Measurements from ENCODE around the gene XPOT. TPM values are rescaled to one million over a fixed set of nuclear protein-coding genes. Genes with fewer than 3 reads are reported as not detected.

XPOT gene
- total RNA-seq, 4 donors from 2014 or later, result 54.7 to 85.5 (median 63.6) TPM

GRCh38 chr12:64473176-64473575 is 69.0 kb downstream of the XPOT start:
- no peak for TF ChIP-seq CTCF (IDR thresholded peaks at IDR 0.05)
- WGBS, 2 donors, result 95 to 96% methylated on average over 2 of the region's 2 CpGs
- no peaks in the 10 kb centered on the region for H3K27me3 ChIP-seq
- H3K27ac ChIP-seq, result no peak overlapping the region
- DNase-seq, result no peak
- no peaks in the 10 kb centered on the region for H3K4me1 ChIP-seq
- peaks cover 21 to 29% of the 10 kb centered on the region in 2 donors for H3K36me3 ChIP-seq
- no peaks in the 10 kb centered on the region for H3K9me3 ChIP-seq
- no peak overlapping the region for H3K4me3 ChIP-seq (replicated peaks in 1 of 3)
- intact Hi-C loops (cut with DNase I), result no loop called here

- Histone ChIP-seq H3K27me3 (no peaks in the 10 kb centered on the region), H3K36me3 (peaks cover 13 to 22% of the 10 kb centered on the region in 2 donors), H3K9me3 (no peaks in the 10 kb centered on the region), H3K27ac (no peak overlapping the region), H3K4me3 (replicated peaks in 1 of 3) (no peak overlapping the region), H3K4me1 (no peaks in the 10 kb centered on the region)
- 99% methylated on average over 4 of the region's 4 CpGs for WGBS, 2 donors
- DNase-seq, result no peak
- intact Hi-C loops (cut with DNase I), result no loop called here
- TF ChIP-seq CTCF (IDR thresholded peaks at IDR 0.05) (no peak), POLR2A (IDR thresholded peaks at IDR 0.05) (no peak)
Measured at GRCh38 chr12:64475518-64475917, 71.3 kb downstream of the XPOT start.

DNA sequence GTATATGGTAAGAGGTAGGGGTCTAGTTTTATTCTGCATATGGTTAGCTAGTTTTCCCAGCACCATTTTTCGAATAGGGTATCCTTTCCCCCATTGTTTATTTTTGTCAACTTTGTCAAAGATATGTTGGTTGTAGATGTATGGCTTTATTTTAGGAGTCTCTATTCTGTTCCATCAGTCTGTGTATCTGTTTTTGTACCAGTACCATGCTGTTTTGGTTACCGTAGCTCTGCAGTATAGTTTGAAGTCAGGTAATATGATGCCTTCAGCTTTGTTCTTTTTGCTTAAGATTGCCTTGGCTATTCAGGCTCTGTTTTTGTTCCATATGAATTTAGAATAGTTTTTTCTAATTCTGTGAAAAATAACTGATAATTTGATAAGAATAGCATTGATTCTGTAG is 72.7 kb downstream of the XPOT start:
- TF ChIP-seq POLR2A (IDR thresholded peaks at IDR 0.05), result no peak
- TF ChIP-seq CTCF (IDR thresholded peaks at IDR 0.05), result no peak
- DNase-seq, result no peak
- H3K27ac ChIP-seq, result no peak overlapping the region
- 99 to 100% methylated on average over 2 of the region's 2 CpGs for WGBS, 2 donors
- intact Hi-C loops (cut with DNase I), result no loop called here
- no peaks in the 10 kb centered on the region for H3K4me1 ChIP-seq
- no peak overlapping the region for H3K4me3 ChIP-seq (replicated peaks in 1 of 3)
- peaks cover 14 to 22% of the 10 kb centered on the region in 2 donors for H3K36me3 ChIP-seq
- H3K27me3 ChIP-seq, result no peaks in the 10 kb centered on the region
- no peaks in the 10 kb centered on the region for H3K9me3 ChIP-seq

DNA sequence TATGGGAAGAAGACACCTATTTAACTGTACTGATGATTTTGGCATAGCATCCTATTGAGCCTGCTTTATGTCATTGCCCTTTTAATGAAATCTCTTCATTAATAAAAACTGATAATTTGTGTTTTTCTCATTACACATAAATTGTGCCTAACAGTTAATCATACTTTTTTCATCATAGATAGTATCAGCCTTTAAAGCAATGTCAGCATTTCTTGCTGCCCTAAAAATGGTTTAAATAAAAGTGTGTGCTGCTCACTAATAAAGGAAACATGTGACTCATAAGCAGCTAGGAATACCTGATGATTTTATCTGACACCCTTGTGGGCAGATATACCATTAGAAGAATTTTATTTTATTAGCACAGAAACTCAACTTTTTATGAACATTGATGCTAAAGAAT is 74.5 kb downstream of the XPOT start:
- intact Hi-C loops (cut with DNase I), result no loop called here
- Histone ChIP-seq H3K27ac (no peak overlapping the region), H3K4me1 (no peaks in the 10 kb centered on the region), H3K36me3 (peaks cover 17 to 21% of the 10 kb centered on the region in 2 donors), H3K9me3 (no peaks in the 10 kb centered on the region), H3K4me3 (replicated peaks in 1 of 3) (no peak overlapping the region), H3K27me3 (no peaks in the 10 kb centered on the region)
- DNase-seq, result no peak
- TF ChIP-seq POLR2A (IDR thresholded peaks at IDR 0.05) (no peak), CTCF (IDR thresholded peaks at IDR 0.05) (no peak)

GRCh38 chr12:64480148-64480547 is 76.0 kb downstream of the XPOT start:
- 87 to 98% methylated on average over 1 of the region's 1 CpG for WGBS, 2 donors
- no peak overlapping the region for H3K27ac ChIP-seq
- no peak overlapping the region for H3K4me3 ChIP-seq (replicated peaks in 1 of 3)
- H3K36me3 ChIP-seq, result peaks cover 17 to 19% of the 10 kb centered on the region in 2 donors
- H3K4me1 ChIP-seq, result no peaks in the 10 kb centered on the region
- DNase-seq, result no peak
- H3K27me3 ChIP-seq, result no peaks in the 10 kb centered on the region
- intact Hi-C loops (cut with DNase I), result loop anchor here (10.0 kb wide), 1 partner anchor 55 kb away; no protein-coding TSS in a partner anchor
- H3K9me3 ChIP-seq, result no peaks in the 10 kb centered on the region
- TF ChIP-seq POLR2A (IDR thresholded peaks at IDR 0.05) (no peak), CTCF (IDR thresholded peaks at IDR 0.05) (no peak)

Data from thyroid gland (tissue), 4 donors.